ENCODE data around the gene GALNT2. TPM values are rescaled to one million over a fixed set of nuclear protein-coding genes. Genes with fewer than 3 reads are reported as not detected.

Gene GALNT2
- total and polyA plus RNA-seq, 9 of the 15 experiments (the other 6 are each of a cell fraction or from before 2014, with no cell fraction given): 1.6 to 106 (median 51.9) TPM

DNA sequence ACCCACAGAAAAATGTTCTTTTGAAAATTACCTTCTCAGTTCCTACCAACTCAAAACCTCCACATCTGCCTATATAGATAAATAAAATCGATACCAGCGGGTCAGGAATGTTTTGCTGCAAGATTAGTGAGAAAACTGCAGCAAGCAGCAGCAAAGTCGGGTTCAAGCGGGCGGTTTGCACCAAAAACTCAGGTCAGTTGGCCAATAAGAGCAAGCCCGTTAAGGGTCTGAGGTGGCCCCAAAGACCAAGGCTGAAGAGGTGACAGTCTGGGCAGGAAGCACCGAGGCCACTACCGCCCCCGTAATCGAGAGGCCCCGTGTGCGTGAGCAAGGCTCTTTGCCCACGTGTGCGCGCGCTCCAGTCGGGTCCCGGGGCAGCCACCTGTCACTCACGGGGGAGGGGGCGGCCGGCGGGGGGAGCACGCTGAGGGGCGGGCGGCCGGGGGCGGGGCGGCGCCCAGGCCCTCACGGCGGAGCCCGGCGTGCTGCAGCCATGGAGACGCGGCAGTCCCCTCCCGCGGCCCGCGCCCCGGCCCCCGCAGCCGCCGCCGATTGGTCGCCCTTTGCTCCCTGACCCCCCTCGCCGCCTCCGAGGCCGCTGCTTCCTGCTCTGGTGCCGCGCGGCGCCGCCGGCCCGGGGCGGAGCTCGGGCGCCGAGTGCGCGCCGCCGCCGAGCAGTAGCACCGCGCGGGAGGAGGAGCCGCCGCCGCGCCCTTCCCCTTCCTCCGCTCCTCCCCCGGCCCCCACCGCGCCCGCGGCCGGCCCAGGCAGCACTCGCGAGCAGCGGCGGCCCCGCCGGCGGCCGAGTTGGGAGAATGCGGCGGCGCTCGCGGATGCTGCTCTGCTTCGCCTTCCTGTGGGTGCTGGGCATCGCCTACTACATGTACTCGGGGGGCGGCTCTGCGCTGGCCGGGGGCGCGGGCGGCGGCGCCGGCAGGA, at the start of gene GALNT2 (continued):
- peak; percentile 71; the same call in 1 of the 2 replicates for TF ChIP-seq MYC (IDR thresholded peaks at IDR 0.05; ENCODE audit: low read depth, low read length)
- TF ChIP-seq MYC (CRISPR knock-in tag; IDR thresholded peaks at IDR 0.05; ENCODE audit: borderline replicate concordance, low read depth): no peak
- TF ChIP-seq, protein P1, sequence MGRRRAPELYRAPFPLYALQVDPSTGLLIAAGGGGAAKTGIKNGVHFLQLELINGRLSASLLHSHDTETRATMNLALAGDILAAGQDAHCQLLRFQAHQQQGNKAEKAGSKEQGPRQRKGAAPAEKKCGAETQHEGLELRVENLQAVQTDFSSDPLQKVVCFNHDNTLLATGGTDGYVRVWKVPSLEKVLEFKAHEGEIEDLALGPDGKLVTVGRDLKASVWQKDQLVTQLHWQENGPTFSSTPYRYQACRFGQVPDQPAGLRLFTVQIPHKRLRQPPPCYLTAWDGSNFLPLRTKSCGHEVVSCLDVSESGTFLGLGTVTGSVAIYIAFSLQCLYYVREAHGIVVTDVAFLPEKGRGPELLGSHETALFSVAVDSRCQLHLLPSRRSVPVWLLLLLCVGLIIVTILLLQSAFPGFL (CRISPR knock-in tag; IDR thresholded peaks at IDR 0.05): no peak
- TF ChIP-seq FIP1L1 (IDR thresholded peaks at IDR 0.05; ENCODE audit: low read depth, low read length, poor library complexity, severe bottlenecking): no peak
- TF ChIP-seq MBD2 (IDR thresholded peaks at IDR 0.05; ENCODE audit: borderline replicate concordance, low read depth): peak; percentile 52; the same call in 1 of the 2 replicates
- TF ChIP-seq, protein P2, sequence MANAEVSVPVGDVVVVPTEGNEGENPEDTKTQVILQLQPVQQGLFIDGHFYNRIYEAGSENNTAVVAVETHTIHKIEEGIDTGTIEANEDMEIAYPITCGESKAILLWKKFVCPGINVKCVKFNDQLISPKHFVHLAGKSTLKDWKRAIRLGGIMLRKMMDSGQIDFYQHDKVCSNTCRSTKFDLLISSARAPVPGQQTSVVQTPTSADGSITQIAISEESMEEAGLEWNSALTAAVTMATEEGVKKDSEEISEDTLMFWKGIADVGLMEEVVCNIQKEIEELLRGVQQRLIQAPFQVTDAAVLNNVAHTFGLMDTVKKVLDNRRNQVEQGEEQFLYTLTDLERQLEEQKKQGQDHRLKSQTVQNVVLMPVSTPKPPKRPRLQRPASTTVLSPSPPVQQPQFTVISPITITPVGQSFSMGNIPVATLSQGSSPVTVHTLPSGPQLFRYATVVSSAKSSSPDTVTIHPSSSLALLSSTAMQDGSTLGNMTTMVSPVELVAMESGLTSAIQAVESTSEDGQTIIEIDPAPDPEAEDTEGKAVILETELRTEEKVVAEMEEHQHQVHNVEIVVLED (CRISPR knock-in tag; IDR thresholded peaks at IDR 0.05): peak; percentile 79
- peak; percentile 60; the same call in 1 of the 2 replicates for TF ChIP-seq GATAD2B (IDR thresholded peaks at IDR 0.05; ENCODE audit: borderline replicate concordance)
- 0 out of 2 replicates have a peak, but pooled peaks have one; percentile 23 for TF ChIP-seq CBFA2T2 (conservative IDR thresholded peaks at IDR 0.05)
- no peak for TF ChIP-seq ADNP (tag; IDR thresholded peaks at IDR 0.05)
- no peak for TF ChIP-seq BMI1 (IDR thresholded peaks at IDR 0.05; ENCODE audit: low read length)
- 0 out of 2 replicates have a peak, but pooled peaks have one; percentile 15 for TF ChIP-seq ZBTB17 (CRISPR knock-in tag; IDR thresholded peaks at IDR 0.05)
- 0 out of 2 replicates have a peak, but pooled peaks have one; percentile 19 for TF ChIP-seq ZNF263 (CRISPR knock-in tag; IDR thresholded peaks at IDR 0.05; ENCODE audit: borderline replicate concordance)
- no peak for TF ChIP-seq PRPF4 (IDR thresholded peaks at IDR 0.05; ENCODE audit: insufficient read depth, low read depth, low read length, poor library complexity, severe bottlenecking)
- 0 out of 2 replicates have a peak, but pooled peaks have one; percentile 2 for TF ChIP-seq ZNF668 (CRISPR knock-in tag; IDR thresholded peaks at IDR 0.05)
- TF ChIP-seq, protein P3, sequence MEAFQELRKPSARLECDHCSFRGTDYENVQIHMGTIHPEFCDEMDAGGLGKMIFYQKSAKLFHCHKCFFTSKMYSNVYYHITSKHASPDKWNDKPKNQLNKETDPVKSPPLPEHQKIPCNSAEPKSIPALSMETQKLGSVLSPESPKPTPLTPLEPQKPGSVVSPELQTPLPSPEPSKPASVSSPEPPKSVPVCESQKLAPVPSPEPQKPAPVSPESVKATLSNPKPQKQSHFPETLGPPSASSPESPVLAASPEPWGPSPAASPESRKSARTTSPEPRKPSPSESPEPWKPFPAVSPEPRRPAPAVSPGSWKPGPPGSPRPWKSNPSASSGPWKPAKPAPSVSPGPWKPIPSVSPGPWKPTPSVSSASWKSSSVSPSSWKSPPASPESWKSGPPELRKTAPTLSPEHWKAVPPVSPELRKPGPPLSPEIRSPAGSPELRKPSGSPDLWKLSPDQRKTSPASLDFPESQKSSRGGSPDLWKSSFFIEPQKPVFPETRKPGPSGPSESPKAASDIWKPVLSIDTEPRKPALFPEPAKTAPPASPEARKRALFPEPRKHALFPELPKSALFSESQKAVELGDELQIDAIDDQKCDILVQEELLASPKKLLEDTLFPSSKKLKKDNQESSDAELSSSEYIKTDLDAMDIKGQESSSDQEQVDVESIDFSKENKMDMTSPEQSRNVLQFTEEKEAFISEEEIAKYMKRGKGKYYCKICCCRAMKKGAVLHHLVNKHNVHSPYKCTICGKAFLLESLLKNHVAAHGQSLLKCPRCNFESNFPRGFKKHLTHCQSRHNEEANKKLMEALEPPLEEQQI (IDR thresholded peaks at IDR 0.05): peak; percentile 42; the same call in 1 of the 2 replicates
- TF ChIP-seq SRF (CRISPR knock-in tag; IDR thresholded peaks at IDR 0.05): no peak
- TF ChIP-seq BRD9 (IDR thresholded peaks at IDR 0.05; ENCODE audit: low read depth, partially characterized antibody): peak; percentile 27
- TF ChIP-seq RBFOX2 (IDR thresholded peaks at IDR 0.05; ENCODE audit: low read depth, low read length): peak; percentile 75
- TF ChIP-seq, protein P4, sequence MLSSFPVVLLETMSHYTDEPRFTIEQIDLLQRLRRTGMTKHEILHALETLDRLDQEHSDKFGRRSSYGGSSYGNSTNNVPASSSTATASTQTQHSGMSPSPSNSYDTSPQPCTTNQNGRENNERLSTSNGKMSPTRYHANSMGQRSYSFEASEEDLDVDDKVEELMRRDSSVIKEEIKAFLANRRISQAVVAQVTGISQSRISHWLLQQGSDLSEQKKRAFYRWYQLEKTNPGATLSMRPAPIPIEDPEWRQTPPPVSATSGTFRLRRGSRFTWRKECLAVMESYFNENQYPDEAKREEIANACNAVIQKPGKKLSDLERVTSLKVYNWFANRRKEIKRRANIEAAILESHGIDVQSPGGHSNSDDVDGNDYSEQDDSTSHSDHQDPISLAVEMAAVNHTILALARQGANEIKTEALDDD (IDR thresholded peaks at IDR 0.05): no peak
- peak; percentile 54 for TF ChIP-seq HCFC1 (IDR thresholded peaks at IDR 0.05; ENCODE audit: low read depth, low read length)
- peak; percentile 53 for TF ChIP-seq KDM5B (IDR thresholded peaks at IDR 0.05; ENCODE audit: insufficient replicate concordance, low read depth, low read length)

Data from K562 (cell line).